Measurements from ENCODE around the gene GRB2.

- TF ChIP-seq CTCF (IDR thresholded peaks at IDR 0.05; ENCODE audit: poor library complexity) (no peak), EZH2 (IDR thresholded peaks at IDR 0.05; ENCODE audit: borderline replicate concordance) (no peak), EZH2phosphoT487 (IDR thresholded peaks at IDR 0.05; ENCODE audit: low read depth, severe bottlenecking, unreplicated experiment) (no peak)
Observed at GRCh38 chr17:75339971-75340370, 65.5 kb downstream of the GRB2 start.
